Lung (tissue), 12 donors: Measurements from ENCODE around the gene ANKRD13D. TPM values are rescaled to one million over a fixed set of nuclear protein-coding genes. Genes with fewer than 3 reads are reported as not detected.

ENCODE experiments used
- ATAC-seq: fragments of 200-7000 bp; cut with Tn5 transposase; one replicate; pipeline ENCODE4 v1.9.1; 2020; ENCODE audit warnings: moderate number of reproducible peaks; ENCODE audit not compliant: insufficient read depth, low FRiP score
- DNase-seq, 3 donors: peaks; one replicate each; pipeline ENCODE4 v3.0.0-alpha.2; 2013 to 2017
- H3K27ac ChIP-seq, 2 donors: one replicate each; pipeline ENCODE4 v1.5.1; 2013; ENCODE audit warnings: mild to moderate bottlenecking in 2 of 2, moderate library complexity in 2 of 2, control low read depth in 1 of 2, inconsistent platforms in 1 of 2, low read depth in 1 of 2, low read length in 1 of 2
- H3K27me3 ChIP-seq, 3 donors: one replicate each; pipeline ENCODE4 v1.5.1; 2013; ENCODE audit warnings: low read length in 2 of 3; ENCODE audit not compliant: control insufficient read depth in 3 of 3, insufficient read depth in 3 of 3
- H3K36me3 ChIP-seq, 4 donors: one replicate each; pipeline ENCODE4 v1.5.1; 2013; ENCODE audit warnings: low read length in 4 of 4, mild to moderate bottlenecking in 1 of 4, moderate library complexity in 1 of 4; ENCODE audit not compliant: control insufficient read depth in 4 of 4, insufficient read depth in 4 of 4
- H3K4me1 ChIP-seq, 5 donors: one replicate each; pipeline ENCODE4 v1.5.1; 2013; ENCODE audit warnings: low read length in 5 of 5, mild to moderate bottlenecking in 2 of 5, moderate library complexity in 1 of 5; ENCODE audit not compliant: control insufficient read depth in 5 of 5, insufficient read depth in 5 of 5
- H3K4me3 ChIP-seq: one replicate; pipeline ENCODE4 v1.5.1; 2013; ENCODE audit warnings: mild to moderate bottlenecking, control low read depth, moderate library complexity
- H3K9ac ChIP-seq, 2 donors: one replicate each; pipeline ENCODE4 v1.5.1; 2013; ENCODE audit warnings: low read length in 2 of 2, control low read depth in 1 of 2; ENCODE audit not compliant: insufficient read depth in 1 of 2
- H3K9me3 ChIP-seq, 4 donors: one replicate each; pipeline ENCODE4 v1.5.1; 2013; ENCODE audit warnings: low read length in 3 of 4, mild to moderate bottlenecking in 1 of 4, moderate library complexity in 1 of 4; ENCODE audit not compliant: control insufficient read depth in 4 of 4, insufficient read depth in 3 of 4
- WGBS, 2 donors: extraction: QIAGEN DNeasy Blood & Tissue Kit; methylation state at CpG; one replicate each; pipeline ENCODE4 v1.1.7; 2013; 5-methylcytosine and 5-hydroxymethylcytosine counted together
- polyA plus RNA-seq, 2 donors: library from polyadenylated mRNA; stranded (reverse); fragments of 200-250 nt; gene quantifications; one replicate each; pipeline ENCODE4 v1.2.1, GENCODE V29; 2013
- total RNA-seq, 2 donors: library from RNA; depleted of rRNA in 1 of 2; stranded (reverse); fragments of >200 nt in 1 of 2; gene quantifications; one replicate each; pipeline ENCODE4 v1.2.1, GENCODE V29; 2014 to 2021
- TF ChIP-seq, protein P1 (sequence below): IDR thresholded peaks from 2 replicates; pipeline ENCODE4 v1.5.1; 2012; ENCODE audit warnings: mild to moderate bottlenecking; ENCODE audit errors: control extremely low read depth, extremely low read depth
- donor health status: control.
- donor health status: control.
- donor health status: Bipolar disorder and iron deficiency.
- donor health status: healthy.
- donor health status: DM: yes; HTN: yes; CAD: no.

The ANKRD13D gene
- total and polyA plus RNA-seq, 4 donors = 35.9 to 86.2 (median 60.5) TPM

DNA sequence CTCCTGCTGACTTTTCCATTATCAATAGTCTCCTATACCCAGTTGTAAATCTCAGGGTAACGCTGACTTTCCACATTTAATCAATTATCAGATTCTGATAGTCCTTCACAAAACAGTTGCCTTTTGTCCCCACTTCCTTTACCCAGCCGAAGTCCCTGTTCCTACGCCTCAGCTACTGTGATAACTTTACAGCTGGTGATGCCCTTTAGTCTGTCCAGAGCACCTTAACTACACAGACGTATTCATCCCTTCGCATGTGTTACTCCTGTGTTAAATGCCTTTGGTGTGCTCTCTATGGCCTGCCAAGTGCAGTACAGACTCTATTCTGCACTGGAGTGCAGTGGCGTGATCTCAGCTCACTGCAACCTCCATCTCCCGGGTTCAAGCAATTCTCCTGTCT lies 34.4 kb downstream of the ANKRD13D start:
- WGBS, 2 donors = 94% methylated on average over 7 of the region's 7 CpGs
- Histone ChIP-seq H3K4me1 (peaks cover 0 to 11% (median 0%) of the 10 kb centered on the region in 5 donors), H3K9ac (no peak overlapping the region), H3K36me3 (peaks cover 0 to 7% (median 5%) of the 10 kb centered on the region in 4 donors), H3K27me3 (no peaks in the 10 kb centered on the region), H3K4me3 (no peak overlapping the region), H3K27ac (no peak overlapping the region), H3K9me3 (no peaks in the 10 kb centered on the region)
- no peak for DNase-seq
- no peak for ATAC-seq
- TF ChIP-seq, protein P1, sequence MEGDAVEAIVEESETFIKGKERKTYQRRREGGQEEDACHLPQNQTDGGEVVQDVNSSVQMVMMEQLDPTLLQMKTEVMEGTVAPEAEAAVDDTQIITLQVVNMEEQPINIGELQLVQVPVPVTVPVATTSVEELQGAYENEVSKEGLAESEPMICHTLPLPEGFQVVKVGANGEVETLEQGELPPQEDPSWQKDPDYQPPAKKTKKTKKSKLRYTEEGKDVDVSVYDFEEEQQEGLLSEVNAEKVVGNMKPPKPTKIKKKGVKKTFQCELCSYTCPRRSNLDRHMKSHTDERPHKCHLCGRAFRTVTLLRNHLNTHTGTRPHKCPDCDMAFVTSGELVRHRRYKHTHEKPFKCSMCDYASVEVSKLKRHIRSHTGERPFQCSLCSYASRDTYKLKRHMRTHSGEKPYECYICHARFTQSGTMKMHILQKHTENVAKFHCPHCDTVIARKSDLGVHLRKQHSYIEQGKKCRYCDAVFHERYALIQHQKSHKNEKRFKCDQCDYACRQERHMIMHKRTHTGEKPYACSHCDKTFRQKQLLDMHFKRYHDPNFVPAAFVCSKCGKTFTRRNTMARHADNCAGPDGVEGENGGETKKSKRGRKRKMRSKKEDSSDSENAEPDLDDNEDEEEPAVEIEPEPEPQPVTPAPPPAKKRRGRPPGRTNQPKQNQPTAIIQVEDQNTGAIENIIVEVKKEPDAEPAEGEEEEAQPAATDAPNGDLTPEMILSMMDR = no peak

DNA sequence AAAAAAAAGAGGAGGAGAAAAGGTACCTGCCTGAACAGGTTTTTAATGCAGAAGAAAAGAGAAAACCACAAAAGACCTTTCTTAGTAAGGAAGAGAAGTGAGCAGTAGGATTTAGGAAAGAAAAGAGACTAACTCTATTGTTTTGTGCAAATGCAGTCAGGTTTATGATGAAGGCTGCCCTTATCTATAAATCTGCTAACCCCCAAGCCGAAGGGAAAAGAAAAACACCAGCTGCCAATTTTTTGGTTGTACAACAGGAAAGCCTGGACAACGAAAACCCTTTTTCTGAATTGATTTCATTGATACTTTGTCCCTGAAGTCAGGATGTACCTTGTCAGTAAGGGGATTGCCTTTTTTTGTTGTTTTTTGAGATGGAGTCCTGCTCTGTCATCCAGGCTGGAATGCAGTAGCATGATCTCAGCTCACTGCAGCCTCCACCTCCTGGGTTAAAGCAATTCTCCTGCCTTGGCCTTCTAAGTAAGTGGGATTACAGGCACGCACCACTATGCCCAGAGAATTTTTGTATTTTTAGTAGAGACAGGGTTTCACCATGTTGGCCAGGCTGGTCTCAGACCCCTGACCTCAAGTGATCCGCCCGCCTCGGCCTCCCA lies 43.1 kb downstream of the ANKRD13D start:
- DNase-seq = no peak
- no peak overlapping the region for H3K4me3 ChIP-seq
- H3K27me3 ChIP-seq = no peaks in the 10 kb centered on the region
- H3K27ac ChIP-seq = no peak overlapping the region
- H3K9ac ChIP-seq = no peak overlapping the region
- H3K4me1 ChIP-seq = no peaks in the 10 kb centered on the region
- TF ChIP-seq, protein P1 = no peak
- H3K9me3 ChIP-seq = no peaks in the 10 kb centered on the region
- ATAC-seq = no peak
- peaks cover 0 to 5% (median 0%) of the 10 kb centered on the region in 4 donors for H3K36me3 ChIP-seq
- WGBS, 2 donors = 86 to 89% methylated on average over 6 of the region's 6 CpGs

DNA sequence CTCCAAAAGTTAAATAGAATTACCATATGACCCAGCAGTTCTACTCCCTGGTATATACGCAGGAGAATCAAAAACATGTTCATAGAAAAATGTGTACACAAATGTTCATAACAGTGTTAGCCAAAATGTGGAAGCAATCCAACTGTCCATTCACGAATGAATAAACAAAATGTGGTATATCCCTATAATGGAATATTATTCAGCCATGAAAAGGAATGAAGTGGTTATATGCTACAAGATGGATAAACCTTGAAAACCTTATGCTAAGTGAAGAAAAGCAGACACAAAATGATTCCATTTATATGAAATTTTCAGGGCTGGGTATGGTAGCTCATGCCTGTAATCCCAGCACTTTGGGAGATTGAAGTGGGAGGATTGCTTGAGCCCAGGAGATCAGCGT lies 48.2 kb downstream of the ANKRD13D start:
- H3K27ac ChIP-seq = no peak overlapping the region
- 93 to 98% methylated on average over 3 of the region's 3 CpGs for WGBS, 2 donors
- ATAC-seq (no peak), DNase-seq (no peak)
- H3K27me3 ChIP-seq = no peaks in the 10 kb centered on the region
- H3K9me3 ChIP-seq = no peaks in the 10 kb centered on the region
- H3K4me3 ChIP-seq = no peak overlapping the region
- no peak overlapping the region for H3K9ac ChIP-seq
- H3K36me3 ChIP-seq = peaks cover 0 to 5% (median 1%) of the 10 kb centered on the region in 4 donors
- H3K4me1 ChIP-seq = no peaks in the 10 kb centered on the region
- TF ChIP-seq, protein P1 = no peak

DNA sequence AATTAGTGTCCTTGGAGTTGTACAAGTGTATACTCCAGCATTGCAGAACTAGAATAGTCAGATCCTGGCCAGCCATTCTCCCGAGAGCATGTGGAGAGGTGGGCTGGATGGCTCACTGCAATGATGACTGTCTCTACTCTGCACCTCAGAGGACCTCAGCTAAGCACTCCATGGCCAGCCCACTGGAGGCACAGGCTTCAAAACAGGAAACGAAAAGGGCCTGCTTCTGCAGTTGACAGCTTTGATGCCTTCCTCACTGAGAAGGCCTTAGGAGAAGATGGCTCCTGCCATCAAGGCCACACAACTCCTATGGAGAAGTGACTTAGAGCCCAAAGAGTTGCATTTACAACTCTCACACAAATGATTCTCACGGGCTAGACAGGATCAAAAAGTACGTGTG lies 55.2 kb downstream of the ANKRD13D start:
- TF ChIP-seq, protein P1 = no peak
- 78 to 83% methylated on average over 4 of the region's 4 CpGs for WGBS, 2 donors
- H3K9ac ChIP-seq = no peak overlapping the region
- no peak overlapping the region for H3K4me3 ChIP-seq
- H3K27ac ChIP-seq = no peak overlapping the region
- H3K27me3 ChIP-seq = no peaks in the 10 kb centered on the region
- DNase-seq (no peak), ATAC-seq (no peak)
- H3K36me3 ChIP-seq = peaks cover 0 to 3% (median 1%) of the 10 kb centered on the region in 4 donors
- H3K4me1 ChIP-seq = peaks cover 0 to 4% (median 0%) of the 10 kb centered on the region in 5 donors
- H3K9me3 ChIP-seq = no peaks in the 10 kb centered on the region
